BJ (cell line): ENCODE results near the gene MAML2. TPM values are rescaled to one million over a fixed set of nuclear protein-coding genes. Genes with fewer than 3 reads are reported as not detected.
A peak's percentile ranks its signal among the peaks of the same experiment; 100 is the strongest.

Source experiments
- CTCF ChIA-PET: fragments of 350-600 bp; formaldehyde crosslinking; extraction: SDS; loops from one replicate; lab custom pipeline; 2021; ENCODE audit warnings: antibody characterized with exemption, inconsistent platforms; lab: Yijun Ruan, JAX
- POLR2A ChIA-PET: fragments of 300-600 bp; sonication (Branson Sonifier 250); formaldehyde crosslinking; extraction: SDS; loops from one replicate; lab custom pipeline; 2021; ENCODE audit warnings: antibody characterized with exemption; lab: Charles Lee
- DNase-seq: peaks from one replicate; pipeline ENCODE4 v3.0.0-alpha.2; 2011; ENCODE audit warnings: low read depth
- H3K27me3 ChIP-seq: 2 replicates; pipeline ENCODE4 v1.6.0; 2011; ENCODE audit warnings: low read length; ENCODE audit not compliant: control insufficient read depth, insufficient read depth
- H3K36me3 ChIP-seq: 2 replicates; pipeline ENCODE4 v1.5.1; 2011; ENCODE audit warnings: low read length; ENCODE audit not compliant: control insufficient read depth, insufficient read depth
- H3K4me3 ChIP-seq: 2 replicates; pipeline ENCODE4 v1.5.1; 2011; ENCODE audit warnings: low read depth, mild to moderate bottlenecking, control low read depth, low read length
- polyA plus RNA-seq: library from polyadenylated mRNA; depleted of rRNA; stranded (reverse); fragments of >200 nt; gene quantifications from 2 replicates; pipeline ENCODE4 v1.2.3, GENCODE V29; 2011
- TF ChIP-seq, protein P1 (sequence below): IDR thresholded peaks from 2 replicates; pipeline ENCODE4 v1.5.1; 2011; ENCODE audit warnings: low read depth, mild to moderate bottlenecking, control low read depth, inconsistent platforms, low read length, moderate library complexity; ENCODE audit not compliant: insufficient read depth

The MAML2 gene
- polyA plus RNA-seq, 1 experiment: 22.0 TPM

DNA sequence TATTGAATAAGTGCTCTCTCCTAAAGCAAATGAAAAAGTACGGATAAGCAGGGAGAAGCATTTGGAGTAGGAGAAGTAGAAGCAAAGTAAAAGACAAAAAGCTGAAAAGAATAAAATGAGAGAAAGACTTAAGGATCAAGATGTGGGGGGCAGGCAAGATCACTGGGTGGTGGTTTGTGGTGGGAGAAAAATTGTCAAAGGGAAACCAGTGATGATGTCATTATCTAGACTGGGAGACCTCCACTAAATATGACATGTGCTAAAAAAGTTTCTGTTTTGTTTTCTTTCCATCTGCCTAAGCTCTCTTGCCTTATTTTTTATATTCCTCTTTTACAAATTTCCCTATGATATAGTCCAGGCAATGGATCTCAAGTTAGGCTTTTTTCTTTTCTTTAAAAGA lies 14.8 kb upstream of the MAML2 start:
- ChIA-PET POLR2A (no interaction called here), CTCF (interaction anchor here (1.7 kb wide), 1 partner anchor 15 kb away, joined by 4 read pairs; the partner anchor contains the start of gene MAML2)
- no peaks in the 10 kb centered on the region for H3K36me3 ChIP-seq
- no peak for DNase-seq
- H3K27me3 ChIP-seq: no peaks in the 10 kb centered on the region
- TF ChIP-seq, protein P1, sequence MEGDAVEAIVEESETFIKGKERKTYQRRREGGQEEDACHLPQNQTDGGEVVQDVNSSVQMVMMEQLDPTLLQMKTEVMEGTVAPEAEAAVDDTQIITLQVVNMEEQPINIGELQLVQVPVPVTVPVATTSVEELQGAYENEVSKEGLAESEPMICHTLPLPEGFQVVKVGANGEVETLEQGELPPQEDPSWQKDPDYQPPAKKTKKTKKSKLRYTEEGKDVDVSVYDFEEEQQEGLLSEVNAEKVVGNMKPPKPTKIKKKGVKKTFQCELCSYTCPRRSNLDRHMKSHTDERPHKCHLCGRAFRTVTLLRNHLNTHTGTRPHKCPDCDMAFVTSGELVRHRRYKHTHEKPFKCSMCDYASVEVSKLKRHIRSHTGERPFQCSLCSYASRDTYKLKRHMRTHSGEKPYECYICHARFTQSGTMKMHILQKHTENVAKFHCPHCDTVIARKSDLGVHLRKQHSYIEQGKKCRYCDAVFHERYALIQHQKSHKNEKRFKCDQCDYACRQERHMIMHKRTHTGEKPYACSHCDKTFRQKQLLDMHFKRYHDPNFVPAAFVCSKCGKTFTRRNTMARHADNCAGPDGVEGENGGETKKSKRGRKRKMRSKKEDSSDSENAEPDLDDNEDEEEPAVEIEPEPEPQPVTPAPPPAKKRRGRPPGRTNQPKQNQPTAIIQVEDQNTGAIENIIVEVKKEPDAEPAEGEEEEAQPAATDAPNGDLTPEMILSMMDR: no peak
- H3K4me3 ChIP-seq: no peak overlapping the region

DNA sequence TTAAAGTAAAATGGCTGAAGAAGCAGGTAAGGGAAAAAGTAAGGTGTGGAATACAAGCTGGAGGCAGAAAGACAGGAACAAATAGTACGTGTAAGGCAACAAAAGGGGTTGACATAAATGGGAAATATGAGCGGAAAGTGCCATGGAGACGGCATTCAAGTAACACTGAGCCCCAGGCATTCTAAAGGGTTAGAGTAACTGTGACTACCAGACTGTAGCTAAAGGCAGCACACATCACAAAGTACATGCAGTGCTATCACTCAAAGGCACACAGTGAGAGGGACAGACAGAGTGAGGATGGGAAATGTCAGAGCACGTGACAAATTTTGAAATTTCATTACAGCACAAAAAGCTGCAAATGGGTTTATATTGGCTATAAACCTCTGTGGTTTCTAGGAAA lies 13.9 kb upstream of the MAML2 start:
- TF ChIP-seq, protein P1: no peak
- DNase-seq: no peak
- Histone ChIP-seq H3K27me3 (no peaks in the 10 kb centered on the region), H3K4me3 (no peak overlapping the region), H3K36me3 (no peaks in the 10 kb centered on the region)
- CTCF ChIA-PET: interaction anchor here (1.7 kb wide), 1 partner anchor 14 kb away, joined by 4 read pairs; the partner anchor contains the start of gene MAML2
- POLR2A ChIA-PET: no interaction called here

DNA sequence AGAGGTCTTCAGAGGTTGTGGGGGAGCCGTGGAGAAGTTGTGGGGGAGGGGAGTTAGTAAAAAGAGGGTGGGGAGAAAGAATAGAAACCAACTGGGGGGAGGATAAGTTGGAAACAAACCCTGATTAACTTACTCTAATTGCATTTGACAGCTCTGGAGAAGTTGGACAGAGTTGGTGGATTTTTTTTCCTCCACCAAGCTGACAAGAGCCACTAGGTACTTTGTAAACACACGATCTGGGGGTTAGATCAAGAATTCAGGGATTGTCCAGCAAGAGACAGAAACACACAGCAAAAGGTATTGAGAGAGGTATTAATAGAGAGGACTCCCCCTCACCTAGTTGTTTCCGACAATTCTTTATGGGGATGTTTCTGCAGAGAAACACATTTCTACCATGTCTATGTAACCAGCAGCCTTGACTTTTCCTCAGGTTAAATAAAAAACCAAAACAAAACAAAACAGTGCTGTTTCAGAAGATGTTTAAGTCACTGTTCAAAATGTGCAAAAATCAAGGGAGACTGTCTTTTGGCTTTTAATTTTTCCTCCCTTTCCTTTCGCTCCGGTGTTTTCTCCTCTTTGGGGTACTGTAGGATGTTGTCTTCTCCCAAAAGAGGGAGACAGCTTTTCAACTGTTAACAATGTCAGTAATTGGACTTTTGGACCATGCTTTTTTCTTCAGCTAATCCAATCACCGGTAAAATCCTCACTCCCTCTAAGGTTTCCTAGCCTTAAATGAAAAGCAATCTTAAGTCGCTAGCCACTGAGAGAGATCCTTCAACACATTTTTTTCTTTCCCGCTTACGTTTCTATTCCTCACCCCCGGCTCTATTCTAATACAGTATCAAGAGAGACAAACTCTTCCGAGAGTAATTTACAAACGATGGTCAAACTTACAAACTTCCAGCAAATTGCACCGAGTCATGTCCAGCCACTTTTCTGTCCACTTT lies 708 bp downstream of the MAML2 start:
- TF ChIP-seq, protein P1: no peak
- no peak for DNase-seq
- Histone ChIP-seq H3K36me3 (no peaks in the 10 kb centered on the region), H3K4me3 (peak overlapping the region; percentile 74), H3K27me3 (no peaks in the 10 kb centered on the region)
- ChIA-PET CTCF (interaction anchor here (0.5 to 4.5 kb wide), 91 partner anchors 8 to 518 kb away, joined by 3 to 46 read pairs (median 4); partner anchors contain the start of genes CCDC82 and JRKL), POLR2A (interaction anchor here (0.5 to 0.7 kb wide), 4 partner anchors 35 to 1554 kb away, joined by 4 to 6 read pairs (median 4); no protein-coding TSS in a partner anchor)

DNA sequence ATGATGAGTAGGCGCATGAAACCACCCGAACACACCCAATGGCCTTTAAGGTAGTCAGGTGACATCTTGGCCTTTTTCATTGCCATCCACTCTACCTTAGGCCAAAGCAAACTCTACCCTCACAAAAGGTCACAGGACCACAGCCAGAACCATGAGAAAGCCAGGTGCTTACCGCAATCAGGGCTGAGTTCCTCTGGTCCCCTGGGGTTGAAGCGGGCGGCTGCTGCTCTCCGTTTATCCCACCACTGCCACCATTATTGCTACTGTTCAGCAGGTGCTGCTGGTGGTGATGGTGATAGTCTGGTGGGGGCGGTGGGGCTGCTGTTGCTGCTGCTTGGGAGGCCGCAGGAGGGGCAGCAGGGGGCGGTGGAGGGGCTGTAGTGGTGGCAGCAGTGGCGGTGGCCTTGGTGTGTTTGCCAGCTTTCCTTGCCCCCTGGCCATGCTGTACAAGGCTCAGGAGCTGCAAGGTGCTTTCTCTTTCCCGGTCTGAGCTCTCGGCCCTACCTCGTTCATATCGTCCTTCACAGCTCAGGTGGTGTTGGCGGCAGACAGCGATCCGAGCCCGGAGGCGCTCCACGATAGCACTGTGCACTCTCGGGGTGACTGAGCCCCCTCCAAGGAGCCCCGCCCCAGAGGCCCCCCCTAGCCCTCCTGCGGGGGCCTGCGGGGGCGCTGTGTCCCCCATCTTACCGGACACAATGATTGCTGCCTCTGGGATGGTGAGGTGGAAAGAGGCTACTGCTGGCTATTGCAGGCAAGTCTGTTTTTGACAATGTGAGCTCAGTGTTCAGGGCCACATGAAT lies 1.6 kb downstream of the MAML2 start:
- ChIA-PET POLR2A (interaction anchor here (0.6 to 0.7 kb wide), 2 partner anchors 34 to 98 kb away, joined by 4 to 6 read pairs; no protein-coding TSS in a partner anchor), CTCF (interaction anchor here (0.6 to 4.5 kb wide), 38 partner anchors 9 to 552 kb away, joined by 3 to 46 read pairs (median 4); partner anchors contain the start of gene FAM76B)
- DNase-seq: no peak
- H3K36me3 ChIP-seq: no peaks in the 10 kb centered on the region
- peak overlapping the region; percentile 74 for H3K4me3 ChIP-seq
- TF ChIP-seq, protein P1: peak; percentile 76
- no peaks in the 10 kb centered on the region for H3K27me3 ChIP-seq

DNA sequence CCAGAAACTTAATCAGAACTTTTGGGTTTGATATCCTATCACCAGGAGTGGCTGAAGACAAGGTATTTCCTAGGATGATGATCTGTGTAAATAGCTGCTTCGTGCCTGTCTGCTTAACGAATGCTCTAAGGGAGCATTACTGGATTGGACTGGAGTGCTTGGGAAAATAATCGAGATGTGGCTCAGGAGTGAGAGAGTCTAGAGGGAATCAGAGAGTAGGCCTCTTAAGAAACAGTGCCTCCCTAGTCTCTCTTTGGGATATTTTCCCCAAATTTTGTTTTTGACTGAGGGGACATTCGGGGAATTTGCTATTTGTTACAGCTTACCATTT lies 2.5 kb downstream of the MAML2 start:
- TF ChIP-seq, protein P1: no peak
- ChIA-PET CTCF (interaction anchor here (0.6 to 4.5 kb wide), 18 partner anchors 18 to 505 kb away, joined by 3 to 46 read pairs (median 4); no protein-coding TSS in a partner anchor), POLR2A (interaction anchor here (0.6 to 1.0 kb wide), 2 partner anchors 143 to 285 kb away, joined by 3 to 4 read pairs; no protein-coding TSS in a partner anchor)
- H3K36me3 ChIP-seq: no peaks in the 10 kb centered on the region
- peak overlapping the region; percentile 74 for H3K4me3 ChIP-seq
- no peaks in the 10 kb centered on the region for H3K27me3 ChIP-seq
- no peak for DNase-seq
